IMR-90 (cell line): ENCODE data around the gene NTRK3. TPM values are rescaled to one million over a fixed set of nuclear protein-coding genes. Genes with fewer than 3 reads are reported as not detected.

Source experiments
- ATAC-seq: fragments of 200-7000 bp; cut with Tn5 transposase; 2 replicates; pipeline ENCODE4 v1.9.1; 2020; ENCODE audit warnings: low read depth, mild to moderate bottlenecking, moderate library complexity
- BruUV-seq: library from RNA; stranded (reverse); fragments of 400-500 nt; replicated peaks from 2 replicates; lab custom pipeline; 2021; lab: Mats Ljungman, UMichigan
- CTCF ChIA-PET: fragments of 300-600 bp; formaldehyde crosslinking; extraction: SDS; loops from one replicate; lab custom pipeline; 2021; ENCODE audit warnings: antibody characterized with exemption; lab: Yijun Ruan, JAX
- POLR2A ChIA-PET: fragments of 300-600 bp; sonication (Branson Sonifier 250); formaldehyde crosslinking; loops from one replicate; lab custom pipeline; 2022; ENCODE audit warnings: antibody characterized with exemption; ENCODE audit not compliant: unreplicated experiment; lab: Charles Lee
- DNase-seq: peaks from one replicate; pipeline ENCODE4 v3.0.0; 2013
- H2AFZ ChIP-seq: replicated peaks from 2 replicates; pipeline ENCODE3; 2013; ENCODE audit warnings: low read length, mild to moderate bottlenecking; ENCODE audit not compliant: poor library complexity
- H2AK5ac ChIP-seq: 2 replicates; pipeline ENCODE4 v1.6.1; 2013; ENCODE audit warnings: low read depth, low read length, inconsistent platforms
- H2AK9ac ChIP-seq: replicated peaks from 2 replicates; pipeline ENCODE3; 2013; ENCODE audit warnings: mild to moderate bottlenecking, low read depth, low read length, moderate library complexity; ENCODE audit not compliant: poor library complexity
- H2BK120ac ChIP-seq: 2 replicates; pipeline ENCODE4 v1.6.1; 2013; ENCODE audit warnings: low read depth, low read length, inconsistent platforms
- H2BK15ac ChIP-seq: 3 replicates; pipeline ENCODE4 v1.6.1; 2013; ENCODE audit warnings: low read depth, low read length, inconsistent platforms
- H2BK20ac ChIP-seq: 2 replicates; pipeline ENCODE4 v1.6.1; 2013; ENCODE audit warnings: low read depth, mild to moderate bottlenecking, inconsistent platforms, low read length, moderate library complexity
- H2BK5ac ChIP-seq: 2 replicates; pipeline ENCODE4 v1.6.1; 2013; ENCODE audit warnings: mild to moderate bottlenecking, low read depth, low read length, inconsistent platforms; ENCODE audit not compliant: poor library complexity, severe bottlenecking
- H3K14ac ChIP-seq: replicated peaks from 2 replicates; pipeline ENCODE4 v1.6.1; 2013; ENCODE audit warnings: low read depth, low read length, inconsistent platforms
- H3K18ac ChIP-seq: 2 replicates; pipeline ENCODE4 v1.6.1; 2013; ENCODE audit warnings: low read depth, low read length, control low read depth
- H3K23ac ChIP-seq: 2 replicates; pipeline ENCODE4 v1.6.1; 2013; ENCODE audit warnings: low read depth, low read length, inconsistent platforms
- H3K27ac ChIP-seq: 2 replicates; pipeline ENCODE4 v1.5.1; 2013; ENCODE audit warnings: mild to moderate bottlenecking, control low read depth, low read length; ENCODE audit not compliant: insufficient read depth
- H3K27me3 ChIP-seq: 2 replicates; pipeline ENCODE4 v1.6.1; 2013; ENCODE audit warnings: low read length; ENCODE audit not compliant: control insufficient read depth, insufficient read depth
- H3K36me3 ChIP-seq: 2 replicates; pipeline ENCODE4 v1.6.1; 2013; ENCODE audit warnings: low read length, mixed read lengths; ENCODE audit not compliant: control insufficient read depth, insufficient read depth
- H3K4ac ChIP-seq: 2 replicates; pipeline ENCODE4 v1.6.1; 2013; ENCODE audit warnings: low read depth, low read length, inconsistent platforms
- H3K4me1 ChIP-seq: 2 replicates; pipeline ENCODE4 v1.6.1; 2013; ENCODE audit warnings: low read length, mixed read lengths; ENCODE audit not compliant: control insufficient read depth, insufficient read depth
- H3K4me2 ChIP-seq: 2 replicates; pipeline ENCODE4 v1.6.1; 2013; ENCODE audit warnings: low read depth, mild to moderate bottlenecking, control low read depth, low read length, moderate library complexity
- H3K4me3 ChIP-seq: 2 replicates; pipeline ENCODE4 v1.5.1; 2013; ENCODE audit warnings: low read depth, mild to moderate bottlenecking, control low read depth, low read length, moderate library complexity; ENCODE audit not compliant: insufficient read depth
- H3K56ac ChIP-seq: 2 replicates; pipeline ENCODE4 v1.6.1; 2013; ENCODE audit warnings: low read length, inconsistent platforms; ENCODE audit not compliant: insufficient read depth; ENCODE audit errors: extremely low read depth
- H3K79me1 ChIP-seq, 2 experiments: 2 replicates each; pipeline ENCODE4 v1.6.1; 2013; ENCODE audit warnings: low read length in 2 of 2, inconsistent platforms in 1 of 2, low read depth in 1 of 2
- H3K9ac ChIP-seq: 2 replicates; pipeline ENCODE4 v1.6.1; 2013; ENCODE audit warnings: low read depth, low read length, control low read depth
- H3K9me1 ChIP-seq: 2 replicates; pipeline ENCODE4 v1.6.1; 2013; ENCODE audit warnings: low read length, inconsistent platforms; ENCODE audit not compliant: insufficient read depth
- H3K9me3 ChIP-seq: 2 replicates; pipeline ENCODE4 v1.6.1; 2013; ENCODE audit warnings: low read length; ENCODE audit not compliant: control insufficient read depth, insufficient read depth
- H4K20me1 ChIP-seq: 2 replicates; pipeline ENCODE4 v1.6.1; 2013; ENCODE audit warnings: low read length, inconsistent platforms; ENCODE audit not compliant: insufficient read depth
- H4K5ac ChIP-seq: 2 replicates; pipeline ENCODE4 v1.6.1; 2013; ENCODE audit warnings: mild to moderate bottlenecking, low read depth, low read length, control low read depth
- H4K8ac ChIP-seq, 2 experiments: 2 replicates each; pipeline ENCODE4 v1.6.1; 2013; ENCODE audit warnings: low read depth in 2 of 2, low read length in 2 of 2, control low read depth in 1 of 2, inconsistent platforms in 1 of 2
- H4K91ac ChIP-seq: 2 replicates; pipeline ENCODE4 v1.6.1; 2013; ENCODE audit warnings: low read depth, low read length, inconsistent platforms; ENCODE audit not compliant: insufficient read depth
- CHD1 ChIP-seq: IDR thresholded peaks from 2 replicates; pipeline ENCODE4 v1.6.1; 2012; ENCODE audit warnings: low read depth, low read length, improper control_type of control experiment
- USF2 ChIP-seq: fragments of 150-350 bp; IDR thresholded peaks from 2 replicates; pipeline ENCODE4 v1.6.1; 2017; ENCODE audit warnings: mild to moderate bottlenecking, antibody characterized with exemption, low read length, low read depth
- WGBS, 2 experiments: methylation state at CpG; one replicate each; pipeline versions ENCODE4 v1.1.5 to v1.1.7; 2013; ENCODE audit warnings: missing lambda C conversion rate in 2 of 2; ENCODE audit not compliant: insufficient read length in 1 of 2; ENCODE audit errors: extremely low coverage in 2 of 2; 5-methylcytosine and 5-hydroxymethylcytosine counted together
- dilution Hi-C: fragments of 300-500 bp; cut with HindIII; formaldehyde crosslinking; loops from one replicate; pipeline ENCODE4 v1.14.3; 2018; ENCODE audit warnings: low sequenced_read_pairs; ENCODE audit not compliant: unreplicated experiment
- in situ Hi-C: fragments of 300-500 bp; cut with MboI; formaldehyde crosslinking; loops from 3 replicates; pipeline ENCODE4 v1.14.3; 2019; ENCODE audit warnings: low sequenced_read_pairs, inconsistent platforms, mixed read lengths
- intact Hi-C: fragments of 100-400 bp; cut with micrococcal nuclease; formaldehyde crosslinking; loops from 2 replicates; pipeline ENCODE4 v1.10.0; 2022
- polyA plus RNA-seq, 3 experiments: library from polyadenylated mRNA; depleted of rRNA; stranded (reverse); fragments of >200 nt; gene quantifications; 2 replicates each; pipeline ENCODE4 v1.2.3, GENCODE V29; 2012; ENCODE audit warnings: low replicate concordance in 1 of 3
- total RNA-seq: library from RNA; depleted of rRNA; stranded (reverse); fragments of >200 nt; gene quantifications from 2 replicates; pipeline ENCODE4 v1.2.3, GENCODE V29; 2012

NTRK3 gene
- total and polyA plus RNA-seq, 2 of the 4 experiments (the other 2 are of a cell fraction) = under 0.01 to 0.15 TPM

- Histone ChIP-seq H3K4me2 (no peak overlapping the region), H2AK5ac (no peak overlapping the region), H4K91ac (no peak overlapping the region), H3K14ac (no peak overlapping the region), H3K79me1 (no peaks in the 10 kb centered on the region), H2BK20ac (no peak overlapping the region), H4K20me1 (no peaks in the 10 kb centered on the region), H3K27ac (no peak overlapping the region), H3K4ac (no peak overlapping the region), H4K8ac (no peak overlapping the region), H3K27me3 (no peaks in the 10 kb centered on the region), H2AFZ (no peak overlapping the region), H3K4me3 (no peak overlapping the region), H2BK120ac (no peak overlapping the region), H3K18ac (no peak overlapping the region), H2AK9ac (no peak overlapping the region), H3K9me1 (no peaks in the 10 kb centered on the region), H4K5ac (no peak overlapping the region), H3K4me1 (no peaks in the 10 kb centered on the region), H3K23ac (no peak overlapping the region), H2BK5ac (no peak overlapping the region), H3K9me3 (peaks cover 15% of the 10 kb centered on the region), H3K36me3 (no peaks in the 10 kb centered on the region), H3K56ac (no peak overlapping the region), H2BK15ac (no peak overlapping the region), H3K9ac (no peak overlapping the region)
- BruUV-seq = no TSS peak
- 42% methylated on average over 2 of the region's 3 CpGs; no CpG with 5 or more reads in 1 of the 2 experiments for WGBS, 2 experiments
- in situ Hi-C loops (no loop called here), intact Hi-C loops (no loop called here), dilution Hi-C loops (no loop called here)
- ChIA-PET POLR2A (no interaction called here), CTCF (no interaction called here)
- no peak for ATAC-seq
- DNase-seq = no peak
- no peak for TF ChIP-seq USF2
- TF ChIP-seq CHD1 = no peak
Observed at GRCh38 chr15:88020806-88021205, 235.7 kb downstream of the NTRK3 start.
